Small intestine (tissue), 7 donors: ENCODE results near the gene CDKN2AIPNL. TPM values are rescaled to one million over a fixed set of nuclear protein-coding genes. Genes with fewer than 3 reads are reported as not detected.
"Not testable (repeated sequence)": the region's sequence is repeated elsewhere in the genome, so short reads cannot be mapped to it uniquely, and the experiment has no call there.

Experiments used
- DNase-seq, 2 donors: peaks; one replicate each; pipeline versions ENCODE4 v3.0.0 to v3.0.0-alpha.2; 2013
- FAIRE-seq: peaks from 2 replicates; lab custom pipeline; 2012; peaks lifted over from hg19 to GRCh38; lab: Jason Lieb, UNC
- H3K27ac ChIP-seq, 3 donors: one replicate each; pipeline ENCODE4 v1.5.1; 2013; ENCODE audit warnings: low read length in 2 of 3, mild to moderate bottlenecking in 2 of 3, control low read depth in 1 of 3, inconsistent platforms in 1 of 3, low read depth in 1 of 3, moderate library complexity in 1 of 3
- H3K27me3 ChIP-seq, 3 donors: one replicate each; pipeline ENCODE4 v1.6.1; 2013; ENCODE audit warnings: low read length in 3 of 3, inconsistent platforms in 1 of 3; ENCODE audit not compliant: control insufficient read depth in 3 of 3, insufficient read depth in 3 of 3
- H3K36me3 ChIP-seq, 3 donors: one replicate each; pipeline ENCODE4 v1.6.1; 2013; ENCODE audit warnings: low read length in 3 of 3, inconsistent platforms in 1 of 3, low read depth in 1 of 3, mild to moderate bottlenecking in 1 of 3, moderate library complexity in 1 of 3; ENCODE audit not compliant: control insufficient read depth in 3 of 3, insufficient read depth in 2 of 3
- H3K4me1 ChIP-seq, 3 donors: one replicate each; pipeline ENCODE4 v1.6.1; 2013; ENCODE audit warnings: low read length in 2 of 3, inconsistent platforms in 1 of 3, low read depth in 1 of 3, mild to moderate bottlenecking in 1 of 3, moderate library complexity in 1 of 3; ENCODE audit not compliant: control insufficient read depth in 3 of 3, insufficient read depth in 2 of 3
- H3K4me3 ChIP-seq, 3 donors: one replicate each; pipeline ENCODE4 v1.5.1; 2013; ENCODE audit warnings: low read length in 3 of 3, control low read depth in 1 of 3, inconsistent platforms in 1 of 3, low read depth in 1 of 3, mild to moderate bottlenecking in 1 of 3, moderate library complexity in 1 of 3
- H3K9me3 ChIP-seq, 2 donors: one replicate each; pipeline ENCODE4 v1.6.1; 2013; ENCODE audit warnings: low read depth in 1 of 2, low read length in 1 of 2; ENCODE audit not compliant: control insufficient read depth in 2 of 2, insufficient read depth in 1 of 2
- WGBS, 3 donors: extraction: QIAGEN DNeasy Blood & Tissue Kit; methylation state at CpG; one replicate each; pipeline ENCODE4 v1.1.7; 2013; 5-methylcytosine and 5-hydroxymethylcytosine counted together
- polyA plus RNA-seq, 4 donors: library from polyadenylated mRNA; stranded (reverse) in 3 of 4; unstranded in 1 of 4; fragments of 200-250 nt in 3 of 4; fragments of 120-200 nt in 1 of 4; gene quantifications; one replicate each; pipeline versions ENCODE4 v1.2.1 to v1.2.3, GENCODE V29; 2013
- donor health status: healthy with polysubstance abuse.
- donor health status: control.
- donor health status: control.
- donor health status: Bipolar disorder and iron deficiency.
- donor health status: healthy.

The CDKN2AIPNL gene
- polyA plus RNA-seq, 4 donors, result 29.2 to 52.1 (median 43.0) TPM

- DNase-seq (no peak), FAIRE-seq (no peak)
- Histone ChIP-seq H3K9me3 (peaks cover 0 to 7% of the 10 kb centered on the region in 2 donors), H3K36me3 (no peaks in the 10 kb centered on the region), H3K4me1 (peaks cover 0 to 22% (median 0%) of the 10 kb centered on the region in 3 donors), H3K4me3 (no peak overlapping the region), H3K27me3 (no peaks in the 10 kb centered on the region), H3K27ac (no peak overlapping the region)
- 91 to 96% (median 92%) methylated on average over 7 of the region's 7 CpGs for WGBS, 3 donors
Observed at GRCh38 chr5:134422791-134423365, 11.2 kb upstream of the CDKN2AIPNL start.

GRCh38 chr5:134421038-134421437 lies 9.4 kb upstream of the CDKN2AIPNL start:
- not testable (repeated sequence) for FAIRE-seq, H3K36me3 ChIP-seq, H3K4me3 ChIP-seq, H3K9me3 ChIP-seq, DNase-seq, H3K27me3 ChIP-seq
- Histone ChIP-seq H3K27ac (peak overlapping the region in 1 of 3 donors; percentile 74), H3K4me1 (peaks cover 0 to 32% (median 2%) of the 10 kb centered on the region in 3 donors)
- WGBS, 3 donors, result 93 to 98% (median 94%) methylated on average over 4 of the region's 4 CpGs

- DNase-seq (peak; percentile 85 to 86), FAIRE-seq (no peak)
- no peaks in the 10 kb centered on the region for H3K36me3 ChIP-seq
- peak overlapping the region in 1 of 3 donors; percentile 74 for H3K27ac ChIP-seq
- no peak overlapping the region for H3K4me3 ChIP-seq
- peaks cover 0 to 36% (median 2%) of the 10 kb centered on the region in 3 donors for H3K4me1 ChIP-seq
- WGBS, 3 donors, result 42 to 78% (median 45%) methylated on average over 2 of the region's 2 CpGs
- H3K9me3 ChIP-seq, result peaks cover 0 to 7% of the 10 kb centered on the region in 2 donors
- H3K27me3 ChIP-seq, result no peaks in the 10 kb centered on the region
Observed at GRCh38 chr5:134420343-134420742, 8.7 kb upstream of the CDKN2AIPNL start.

- DNase-seq, result no peak
- 88 to 92% (median 90%) methylated on average over 3 of the region's 3 CpGs for WGBS, 3 donors
- H3K4me3 ChIP-seq, result no peak overlapping the region
- no peaks in the 10 kb centered on the region for H3K27me3 ChIP-seq
- H3K9me3 ChIP-seq, result peaks cover 0 to 7% of the 10 kb centered on the region in 2 donors
- peak overlapping the region in 1 of 3 donors; percentile 89 for H3K27ac ChIP-seq
- H3K36me3 ChIP-seq, result no peaks in the 10 kb centered on the region
- peaks cover 0 to 41% (median 2%) of the 10 kb centered on the region in 3 donors for H3K4me1 ChIP-seq
- no peak for FAIRE-seq
Observed at GRCh38 chr5:134418958-134419357, 7.3 kb upstream of the CDKN2AIPNL start.

GRCh38 chr5:134417707-134418106 lies 6.0 kb upstream of the CDKN2AIPNL start:
- DNase-seq (peak; percentile 69 to 76), FAIRE-seq (no peak)
- Histone ChIP-seq H3K36me3 (no peaks in the 10 kb centered on the region), H3K4me3 (no peak overlapping the region), H3K4me1 (peaks cover 0 to 51% (median 2%) of the 10 kb centered on the region in 3 donors), H3K9me3 (peaks cover 0 to 7% of the 10 kb centered on the region in 2 donors), H3K27ac (peak overlapping the region; percentile 12 to 89 (median 76)), H3K27me3 (no peaks in the 10 kb centered on the region)

GRCh38 chr5:134413046-134413445 lies 1.4 kb upstream of the CDKN2AIPNL start:
- Histone ChIP-seq H3K27me3 (no peaks in the 10 kb centered on the region), H3K9me3 (no peaks in the 10 kb centered on the region), H3K4me3 (no peak overlapping the region), H3K4me1 (peaks cover 5 to 54% (median 11%) of the 10 kb centered on the region in 3 donors), H3K36me3 (peaks cover 0 to 4% (median 0%) of the 10 kb centered on the region in 3 donors), H3K27ac (peak overlapping the region in 2 of 3 donors; percentile 83 to 89)
- no peak for DNase-seq
- no peak for FAIRE-seq
- 52 to 79% (median 66%) methylated on average over 2 of the region's 2 CpGs for WGBS, 3 donors

GRCh38 chr5:134411228-134411545 lies 494 bp downstream of the CDKN2AIPNL start:
- FAIRE-seq (no peak), DNase-seq (no peak)
- Histone ChIP-seq H3K27me3 (no peaks in the 10 kb centered on the region), H3K4me1 (peaks cover 3 to 41% (median 11%) of the 10 kb centered on the region in 3 donors), H3K4me3 (peak overlapping the region; percentile 83 to 91 (median 85)), H3K9me3 (no peaks in the 10 kb centered on the region), H3K36me3 (peaks cover 0 to 17% (median 0%) of the 10 kb centered on the region in 3 donors), H3K27ac (peak overlapping the region; percentile 83 to 89 (median 83))
- 1 to 5% (median 2%) methylated on average over 9 of the region's 9 CpGs for WGBS, 3 donors

GRCh38 chr5:134410822-134411221 lies 859 bp downstream of the CDKN2AIPNL start:
- H3K4me1 ChIP-seq, result peaks cover 3 to 38% (median 11%) of the 10 kb centered on the region in 3 donors
- peaks cover 0 to 17% (median 0%) of the 10 kb centered on the region in 3 donors for H3K36me3 ChIP-seq
- DNase-seq (no peak), FAIRE-seq (no peak)
- H3K4me3 ChIP-seq, result peak overlapping the region; percentile 83 to 91 (median 85)
- 37 to 58% (median 48%) methylated on average over 4 of the region's 4 CpGs for WGBS, 3 donors
- no peak overlapping the region for H3K27ac ChIP-seq
- H3K27me3 ChIP-seq, result no peaks in the 10 kb centered on the region
- H3K9me3 ChIP-seq, result no peaks in the 10 kb centered on the region
